ENCODE data around the gene SMG7.

Gene SMG7

GRCh38 chr1:183515002-183515689, 42.8 kb downstream of the SMG7 start:
- DNase-seq, result no peak

GRCh38 chr1:183516725-183517124, 44.4 kb downstream of the SMG7 start:
- no peak for DNase-seq

GRCh38 chr1:183517401-183517800, 45.1 kb downstream of the SMG7 start:
- DNase-seq, result no peak

DNA sequence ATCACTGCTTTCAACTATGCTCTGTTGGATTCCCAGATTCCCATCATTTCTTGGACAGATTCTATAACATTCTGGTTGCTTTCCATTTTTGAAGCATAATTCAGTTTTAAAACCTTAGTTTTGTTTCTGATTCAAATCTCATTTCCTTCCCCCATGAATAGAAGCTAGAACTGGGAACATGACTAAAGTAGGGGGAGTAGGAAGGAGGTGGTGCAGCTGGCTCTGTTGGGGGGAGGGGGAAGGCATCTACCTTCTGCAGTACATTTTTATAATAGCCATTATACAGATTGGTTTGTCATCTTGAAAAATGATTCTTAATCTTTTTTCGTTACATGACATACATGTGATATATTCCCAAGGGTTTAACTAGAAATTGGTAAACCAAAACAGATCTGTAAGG, 48.1 kb downstream of the SMG7 start:
- DNase-seq, result no peak

DNA sequence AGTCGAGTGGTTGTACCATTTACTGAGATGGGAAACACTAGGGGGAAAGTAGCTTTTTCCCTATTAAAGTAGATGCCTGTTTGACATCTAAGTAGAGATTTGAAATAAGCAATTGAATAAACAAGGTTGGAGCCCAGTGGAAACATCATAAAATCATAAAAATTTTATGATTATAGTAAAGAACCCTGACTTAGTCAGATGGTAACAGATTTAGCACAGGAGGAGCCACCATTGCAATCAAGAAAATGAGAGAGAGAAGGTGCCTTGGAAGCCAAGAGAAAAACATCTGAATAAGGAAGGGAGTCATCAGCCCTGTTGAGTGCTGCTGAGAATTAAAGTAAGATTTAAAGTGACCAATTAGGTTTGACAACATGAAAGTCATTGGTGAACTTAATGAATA, 49.8 kb downstream of the SMG7 start:
- DNase-seq, result no peak

DNA sequence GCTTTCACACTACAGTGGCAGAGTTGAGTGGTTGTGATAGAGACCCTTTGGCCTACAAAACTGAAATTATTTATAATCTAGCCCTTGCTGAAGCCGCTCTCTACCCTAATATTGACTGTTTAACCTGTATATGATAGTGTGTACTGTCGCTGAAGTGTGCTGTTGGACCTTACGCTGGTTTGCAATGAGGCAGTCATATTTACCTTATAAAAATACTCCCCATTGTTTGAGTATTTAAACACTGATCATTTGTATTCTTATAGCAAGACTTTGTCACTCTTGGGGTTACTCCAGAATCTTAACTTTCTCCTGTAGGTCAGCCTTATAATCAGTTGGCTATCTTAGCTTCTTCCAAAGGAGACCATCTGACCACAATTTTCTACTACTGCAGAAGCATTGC, 56.3 kb downstream of the SMG7 start:
- no peak for DNase-seq

DNA sequence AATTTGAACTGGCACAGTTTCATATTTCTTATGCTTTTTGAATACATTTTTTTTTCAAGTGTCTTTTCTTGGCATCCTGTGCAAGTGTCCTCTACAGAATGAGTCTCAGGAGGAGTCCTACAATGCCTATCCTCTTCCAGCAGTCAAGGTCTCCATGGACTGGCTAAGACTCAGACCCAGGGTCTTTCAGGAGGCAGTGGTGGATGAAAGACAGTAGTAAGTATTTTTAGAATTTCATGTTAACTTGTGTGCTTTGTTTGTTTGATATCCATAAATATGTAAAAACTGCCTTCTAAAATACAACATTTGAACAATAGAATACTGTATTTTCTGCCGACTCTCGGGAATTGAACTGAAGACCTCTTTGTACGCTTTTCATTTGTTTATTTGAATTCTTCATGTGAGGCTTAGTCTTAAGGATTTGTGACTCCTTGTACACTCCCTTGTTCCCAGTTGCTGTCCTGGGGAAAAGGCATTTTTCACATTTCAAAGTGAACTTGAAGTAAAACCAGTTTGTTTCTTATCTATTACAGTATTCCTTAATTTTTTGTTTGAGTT, 61.4 kb downstream of the SMG7 start:
- DNase-seq, result no peak

- no peak for DNase-seq
Measured at GRCh38 chr1:183537405-183537804, 65.1 kb downstream of the SMG7 start.

- peak; percentile 36 to 68 for DNase-seq
Measured at GRCh38 chr1:183543619-183544204, 71.4 kb downstream of the SMG7 start.

DNA sequence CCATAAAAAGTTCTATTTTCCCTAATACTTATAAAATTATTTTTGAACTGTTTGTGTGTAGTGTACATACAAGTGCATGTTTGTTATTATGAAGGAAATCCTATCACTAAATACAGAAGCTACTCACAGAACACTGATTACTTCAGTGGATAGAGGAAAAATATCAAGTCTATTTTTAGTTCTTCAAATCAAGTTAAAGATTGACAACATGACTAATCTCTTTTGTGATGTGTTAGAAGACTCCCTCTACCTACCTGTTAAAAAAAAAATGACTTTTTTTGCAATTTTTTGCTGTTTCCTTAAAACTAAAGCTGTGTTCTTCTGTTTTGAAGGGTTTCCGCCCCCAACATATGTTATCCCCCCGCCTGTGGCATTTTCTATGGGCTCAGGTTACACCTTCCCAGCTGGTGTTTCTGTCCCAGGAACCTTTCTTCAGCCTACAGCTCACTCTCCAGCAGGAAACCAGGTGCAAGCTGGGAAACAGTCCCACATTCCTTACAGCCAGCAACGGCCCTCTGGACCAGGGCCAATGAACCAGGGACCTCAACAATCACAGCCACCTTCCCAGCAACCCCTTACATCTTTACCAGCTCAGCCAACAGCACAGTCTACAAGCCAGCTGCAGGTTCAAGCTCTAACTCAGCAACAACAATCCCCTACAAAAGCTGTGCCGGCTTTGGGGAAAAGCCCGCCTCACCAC, 72.4 kb downstream of the SMG7 start:
- no peak for DNase-seq

DNA sequence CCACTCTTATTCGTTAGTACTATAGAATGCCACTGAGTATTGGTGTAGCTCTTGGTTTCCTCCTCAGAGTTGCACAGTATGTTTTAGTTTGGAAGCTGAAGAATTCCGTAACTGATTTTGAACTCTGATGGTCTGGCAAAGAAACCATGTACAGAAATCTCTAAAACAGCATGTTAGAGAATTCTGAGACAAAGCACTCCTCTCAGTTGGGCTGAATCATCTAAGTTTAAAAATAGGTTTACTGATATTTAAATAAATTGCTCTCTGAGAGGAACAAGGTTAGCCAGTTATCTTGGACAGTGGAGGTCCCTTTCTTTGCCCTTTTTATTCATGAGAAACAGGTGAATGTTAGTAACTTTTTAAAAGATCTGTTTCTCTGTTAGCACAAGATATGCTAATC, 74.1 kb downstream of the SMG7 start:
- DNase-seq, result no peak

DNA sequence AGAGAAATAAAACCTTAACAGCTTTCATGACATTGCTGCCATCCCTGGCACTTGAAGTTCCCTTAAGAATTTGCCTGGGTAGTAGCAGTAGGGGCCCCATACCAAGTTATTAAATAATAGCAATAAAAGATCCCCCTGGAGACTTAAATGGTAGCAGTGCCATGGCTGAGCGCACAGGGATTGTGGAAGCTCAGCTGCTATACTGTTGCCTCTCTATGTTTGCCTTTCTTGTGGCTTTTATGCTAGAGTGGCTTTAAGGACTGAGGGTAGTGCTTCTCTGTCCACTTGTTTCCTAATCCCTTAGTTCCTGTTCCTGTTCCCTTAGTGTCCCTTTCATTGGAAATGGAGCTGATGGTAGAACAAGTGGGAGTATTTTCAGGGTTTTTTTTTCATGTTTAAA, 75.8 kb downstream of the SMG7 start:
- no peak for DNase-seq

GRCh38 chr1:183550915-183551314, 78.6 kb downstream of the SMG7 start:
- no peak for DNase-seq

- no peak for DNase-seq
Measured at GRCh38 chr1:183551924-183552323, 79.6 kb downstream of the SMG7 start.

DNA sequence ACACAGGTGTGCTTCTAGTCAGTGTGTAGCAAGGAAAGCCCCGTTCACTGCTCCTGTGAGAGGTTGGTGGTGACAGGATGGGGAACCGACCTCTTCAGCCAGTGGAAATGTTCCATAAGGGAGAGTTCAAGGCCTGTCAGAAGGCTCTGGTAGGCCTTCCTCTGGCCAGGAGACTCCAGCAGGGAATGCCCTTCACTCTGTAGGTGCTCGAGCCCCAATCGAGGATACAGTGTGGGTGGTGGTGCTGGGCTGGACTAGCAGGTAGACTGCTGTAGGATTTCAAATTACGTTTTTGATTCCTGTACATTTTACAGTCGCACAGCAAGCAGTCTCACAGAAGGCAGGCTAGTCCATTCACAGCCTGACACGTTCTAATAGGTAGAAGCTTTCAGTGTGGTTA, 80.1 kb downstream of the SMG7 start:
- no peak for DNase-seq

- no peak for DNase-seq
Measured at GRCh38 chr1:183552891-183553290, 80.6 kb downstream of the SMG7 start.

DNA sequence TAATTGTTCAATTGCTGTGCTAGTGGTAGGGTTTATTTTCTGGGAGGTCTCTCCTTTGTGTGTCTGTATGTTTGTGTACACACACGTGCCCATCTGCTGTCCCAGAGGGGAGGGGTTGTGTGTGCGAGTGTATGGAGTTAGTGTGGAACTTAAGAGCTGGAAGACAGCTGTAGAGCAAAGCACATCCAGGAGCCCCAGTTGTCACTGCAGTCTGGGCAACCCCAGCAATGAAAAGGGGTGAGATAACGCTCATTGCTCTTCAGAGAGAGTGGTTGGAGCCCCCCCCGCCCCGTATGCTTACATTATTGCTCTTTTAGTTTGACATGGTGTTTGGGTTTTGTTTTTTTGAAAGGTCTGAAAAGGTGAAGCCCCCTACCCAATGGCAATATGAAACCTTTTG, 81.0 kb downstream of the SMG7 start:
- no peak for DNase-seq

GRCh38 chr1:183553764-183554163, 81.5 kb downstream of the SMG7 start:
- no peak for DNase-seq

GRCh38 chr1:183554577-183554976, 82.3 kb downstream of the SMG7 start:
- no peak for DNase-seq

GRCh38 chr1:183559061-183559460, 86.8 kb downstream of the SMG7 start:
- no peak for DNase-seq

DNA sequence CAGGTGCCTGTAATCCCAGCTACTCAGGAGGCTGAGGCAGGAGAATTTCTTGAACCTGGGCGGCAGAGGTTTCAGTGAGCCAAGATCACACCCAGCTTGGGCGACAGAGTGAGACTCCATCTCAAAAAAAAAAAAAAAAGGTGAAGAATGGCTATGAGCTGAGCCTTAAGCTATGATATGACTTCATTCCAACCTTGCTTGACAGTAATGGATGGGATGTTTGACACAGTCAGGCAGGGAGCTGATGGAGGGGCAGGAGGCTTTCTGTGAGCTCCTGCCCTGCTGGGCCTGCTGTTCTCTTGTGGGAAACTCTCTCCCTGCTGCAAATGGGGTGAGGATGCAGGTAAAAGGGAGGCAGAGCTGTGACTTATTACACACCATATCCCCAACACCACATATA, 90.4 kb downstream of the SMG7 start:
- DNase-seq, result no peak

DNA sequence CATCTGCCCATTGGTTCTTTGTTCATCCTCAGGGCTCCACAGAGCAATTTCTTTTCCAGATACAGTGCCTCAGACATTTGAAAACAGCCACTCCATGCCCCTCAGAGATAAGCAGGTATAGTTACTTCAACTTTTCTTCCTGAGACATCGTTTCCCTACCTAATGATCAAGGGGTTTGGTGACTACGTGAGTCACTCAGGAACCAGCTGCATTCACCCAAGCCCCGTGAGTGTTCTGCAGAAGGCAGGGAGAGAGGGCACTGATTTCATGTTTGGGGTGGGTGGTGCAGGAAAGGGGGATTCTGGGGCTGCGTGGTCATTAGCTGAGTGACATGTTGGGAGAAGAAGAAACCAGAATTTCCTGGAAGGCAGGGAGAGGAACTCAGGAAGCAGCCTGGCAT, 93.0 kb downstream of the SMG7 start:
- DNase-seq, result no peak

GRCh38 chr1:183566026-183566425, 93.7 kb downstream of the SMG7 start:
- no peak for DNase-seq

DNA sequence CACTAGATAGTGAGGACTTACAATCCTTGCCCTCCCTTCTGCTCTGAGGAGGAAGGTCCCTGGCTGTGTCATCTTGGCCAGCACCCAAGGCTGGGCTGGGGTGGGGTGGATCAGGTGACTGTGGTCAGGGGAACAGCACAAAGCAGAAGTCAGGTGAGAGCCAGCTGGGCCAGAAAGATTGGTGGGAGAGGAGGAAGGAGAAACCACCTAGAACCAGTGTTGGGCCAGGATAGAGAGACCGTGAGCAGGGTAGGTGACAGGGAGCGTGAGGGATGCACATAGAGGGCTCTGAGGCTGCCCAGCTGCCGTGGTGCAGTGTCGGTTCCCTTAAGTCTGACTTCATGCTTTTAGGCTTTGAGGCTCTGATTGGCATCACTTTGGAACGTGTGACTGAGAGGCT, 95.3 kb downstream of the SMG7 start:
- DNase-seq, result peak; percentile 9 to 27

Measured in NCI-H446 (cell line).